GM12878 (cell line): ENCODE measurements around the gene USP11. TPM values are rescaled to one million over a fixed set of nuclear protein-coding genes. Genes with fewer than 3 reads are reported as not detected.

Experiments
- ATAC-seq: fragments of 200-7000 bp; cut with Tn5 transposase; 3 replicates; pipeline ENCODE4 v1.9.1; 2020; ENCODE audit warnings: mild to moderate bottlenecking, moderate library complexity
- BruUV-seq: library from RNA; stranded (reverse); fragments of 400-500 nt; replicated peaks from 2 replicates; lab custom pipeline; 2021; lab: Mats Ljungman, UMichigan
- CTCF ChIA-PET: fragments of 300-600 bp; sonication (Branson Sonifier 250); formaldehyde crosslinking; extraction: SDS; loops from one replicate; lab custom pipeline; 2021; ENCODE audit warnings: inconsistent platforms; lab: Yijun Ruan, JAX
- POLR2A ChIA-PET: fragments of 350-600 bp; formaldehyde crosslinking; extraction: SDS; loops from one replicate; lab custom pipeline; 2021; ENCODE audit warnings: inconsistent platforms; lab: Charles Lee
- RAD21 ChIA-PET: fragments of 300-600 bp; sonication (Branson Sonifier 250); formaldehyde crosslinking; loops from one replicate; lab custom pipeline; 2023; ENCODE audit warnings: antibody characterized with exemption; ENCODE audit not compliant: unreplicated experiment; lab: Charles Lee
- SMC1A ChIA-PET: fragments of 300-600 bp; sonication (Branson Sonifier 250); formaldehyde crosslinking; loops from one replicate; lab custom pipeline; 2023; ENCODE audit not compliant: unreplicated experiment, uncharacterized antibody; lab: Charles Lee
- DNase-seq: peaks from one replicate; pipeline ENCODE4 v3.0.0-alpha.2; 2011; ENCODE audit warnings: low read depth, low spot score
- FAIRE-seq: peaks from 3 replicates; lab custom pipeline; 2011; peaks lifted over from hg19 to GRCh38; lab: Jason Lieb, UNC
- H2AFZ ChIP-seq: 2 replicates; pipeline ENCODE4 v1.6.0; 2011; ENCODE audit warnings: low read depth, low read length, control low read depth; ENCODE audit not compliant: control insufficient read depth
- H3K27ac ChIP-seq: 2 replicates; pipeline ENCODE4 v1.5.1; 2011; ENCODE audit warnings: control low read depth; ENCODE audit not compliant: control insufficient read depth, insufficient read depth
- H3K27me3 ChIP-seq, 2 experiments: replicated peaks in 1 of 2; 2 replicates each; pipeline versions ENCODE4 v1.6.0 to v1.6.1; 2011; ENCODE audit warnings: low read length in 1 of 2; ENCODE audit not compliant: control insufficient read depth in 2 of 2, insufficient read depth in 2 of 2
- H3K36me3 ChIP-seq, 2 experiments: 2 replicates each; pipeline ENCODE4 v1.5.1; 2011; ENCODE audit warnings: low read length in 1 of 2; ENCODE audit not compliant: control insufficient read depth in 2 of 2, insufficient read depth in 2 of 2
- H3K4me1 ChIP-seq: 2 replicates; pipeline ENCODE4 v1.6.1; 2011; ENCODE audit warnings: mild to moderate bottlenecking, low read length, moderate library complexity, mixed read lengths; ENCODE audit not compliant: control insufficient read depth, insufficient read depth
- H3K4me2 ChIP-seq: 2 replicates; pipeline ENCODE4 v1.6.0; 2011; ENCODE audit warnings: control low read depth; ENCODE audit not compliant: control insufficient read depth, insufficient read depth
- H3K4me3 ChIP-seq: fragments of 200-600 bp; sonication (generic); 2 replicates; pipeline ENCODE4 v1.5.1; 2016
- H3K79me2 ChIP-seq: 2 replicates; pipeline ENCODE4 v1.6.0; 2011; ENCODE audit warnings: low read length; ENCODE audit not compliant: control insufficient read depth, insufficient read depth
- H3K9ac ChIP-seq: 2 replicates; pipeline ENCODE4 v1.8.0; 2011; ENCODE audit warnings: low read length, control low read depth, mixed read lengths; ENCODE audit not compliant: control insufficient read depth, insufficient read depth
- H3K9me3 ChIP-seq: replicated peaks from 3 replicates; pipeline ENCODE4 v1.5.1; 2011; ENCODE audit warnings: mild to moderate bottlenecking, low read length; ENCODE audit not compliant: control insufficient read depth, insufficient read depth
- H4K20me1 ChIP-seq: 2 replicates; pipeline ENCODE4 v1.6.0; 2011; ENCODE audit not compliant: control insufficient read depth, insufficient read depth
- BCL11A ChIP-seq: IDR thresholded peaks from 2 replicates; pipeline ENCODE4 v1.6.1; 2011; ENCODE audit warnings: low read depth, low read length
- BRCA1 ChIP-seq: IDR thresholded peaks from 2 replicates; pipeline ENCODE4 v1.6.1; 2011; ENCODE audit warnings: low read depth, low read length, improper control_type of control experiment
- CREB1 ChIP-seq: IDR thresholded peaks from 2 replicates; pipeline ENCODE4 v1.6.1; 2012; ENCODE audit warnings: low read depth, mild to moderate bottlenecking, inconsistent platforms
- ESRRA ChIP-seq: IDR thresholded peaks from 2 replicates; pipeline ENCODE4 v1.6.1; 2012; ENCODE audit warnings: mild to moderate bottlenecking, low read length, improper control_type of control experiment
- GATAD2B ChIP-seq: fragments of 450-650 bp; conservative IDR thresholded peaks from 2 replicates; pipeline ENCODE4 v1.6.1; 2017; ENCODE audit warnings: low read depth, mild to moderate bottlenecking, moderate library complexity
- JUNB ChIP-seq: IDR thresholded peaks from 2 replicates; pipeline ENCODE4 v1.6.1; 2016; ENCODE audit warnings: antibody characterized with exemption, mild to moderate bottlenecking
- JUND ChIP-seq: IDR thresholded peaks from 2 replicates; pipeline ENCODE4 v1.6.1; 2012; ENCODE audit warnings: low read depth, mild to moderate bottlenecking, low read length, improper control_type of control experiment, moderate library complexity
- MEF2A ChIP-seq: IDR thresholded peaks from 2 replicates; pipeline ENCODE4 v1.6.1; 2011; ENCODE audit warnings: low read depth, mild to moderate bottlenecking, low read length, moderate library complexity; ENCODE audit not compliant: insufficient read depth
- MXI1 ChIP-seq: fragments of 150-350 bp; IDR thresholded peaks from 2 replicates; pipeline ENCODE4 v1.6.1; 2011; ENCODE audit warnings: low read depth, mild to moderate bottlenecking, inconsistent platforms, low read length, improper control_type of control experiment
- NRF1 ChIP-seq: conservative IDR thresholded peaks from 2 replicates; pipeline ENCODE4 v1.6.1; 2011; ENCODE audit warnings: mild to moderate bottlenecking, low read depth, low read length, improper control_type of control experiment
- SIN3A ChIP-seq: IDR thresholded peaks from 2 replicates; pipeline ENCODE4 v1.6.1; 2012; ENCODE audit warnings: low read depth, low read length, improper control_type of control experiment
- SP1 ChIP-seq: IDR thresholded peaks from one replicate; pipeline ENCODE4 v1.6.1; 2011; ENCODE audit warnings: low read depth, low read length
- TARDBP ChIP-seq: IDR thresholded peaks from 2 replicates; pipeline ENCODE4 v1.6.1; 2016; ENCODE audit warnings: borderline replicate concordance
- YBX1 ChIP-seq: fragments of 450-650 bp; IDR thresholded peaks from 2 replicates; pipeline ENCODE4 v1.6.1; 2016; ENCODE audit warnings: antibody characterized with exemption
- ZZZ3 ChIP-seq: IDR thresholded peaks from 2 replicates; pipeline ENCODE4 v1.6.1; 2011; ENCODE audit warnings: low read depth; ENCODE audit not compliant: control insufficient read depth, insufficient read length
- WGBS: methylation state at CpG from one replicate; pipeline ENCODE4 v1.1.6; 2016; ENCODE audit warnings: low lambda C conversion rate; ENCODE audit not compliant: insufficient replicate concordance, insufficient coverage; ENCODE audit errors: missing lambda C conversion rate; 5-methylcytosine and 5-hydroxymethylcytosine counted together
- in situ Hi-C: fragments of 300-500 bp; cut with MboI; formaldehyde crosslinking; loops from 9 replicates; pipeline ENCODE4 v1.14.3; 2018; ENCODE audit warnings: mixed read lengths
- intact Hi-C: fragments of 100-400 bp; cut with micrococcal nuclease; formaldehyde crosslinking; loops from one replicate; pipeline ENCODE4 v1.14.2; 2022; ENCODE audit not compliant: unreplicated experiment
- polyA plus RNA-seq, 11 experiments: library from polyadenylated mRNA; depleted of rRNA in 4 of 11; unstranded in 6 of 11; stranded (reverse) in 5 of 11; fragments of >200 nt; fragmentation: Nextera tagmentation in 4 of 11; fragmentation: Illumina TruSeq in 1 of 11; extraction: Ambion mirVana in 4 of 11; extraction: Trizol in 1 of 11; gene quantifications; 1 replicate in 1 of 11; 2 replicates in 10 of 11; pipeline versions ENCODE4 v1.2.1 to v1.2.3, GENCODE V29; 2011 to 2016; ENCODE audit warnings: inconsistent platforms in 2 of 11, missing spikeins in 2 of 11, low read depth in 1 of 11
- total RNA-seq, 4 experiments: library from RNA; depleted of rRNA in 3 of 4; stranded (reverse); fragments of >200 nt in 3 of 4; fragmentation: Illumina TruSeq in 1 of 4; extraction: Trizol in 1 of 4; gene quantifications; 2 replicates each; pipeline versions ENCODE4 v1.2.1 to v1.2.3, GENCODE V29; 2013 to 2021
- TF ChIP-seq, protein P1 (sequence below): fragments of 150-350 bp; IDR thresholded peaks from 2 replicates; pipeline ENCODE4 v1.6.1; 2014; ENCODE audit warnings: mild to moderate bottlenecking, low read depth, low read length

USP11 gene
- total and polyA plus RNA-seq, 10 of the 15 experiments (the other 5 are each of a cell fraction or from before 2014, with no cell fraction given): 3.3 to 44.0 (median 20.9) TPM

DNA sequence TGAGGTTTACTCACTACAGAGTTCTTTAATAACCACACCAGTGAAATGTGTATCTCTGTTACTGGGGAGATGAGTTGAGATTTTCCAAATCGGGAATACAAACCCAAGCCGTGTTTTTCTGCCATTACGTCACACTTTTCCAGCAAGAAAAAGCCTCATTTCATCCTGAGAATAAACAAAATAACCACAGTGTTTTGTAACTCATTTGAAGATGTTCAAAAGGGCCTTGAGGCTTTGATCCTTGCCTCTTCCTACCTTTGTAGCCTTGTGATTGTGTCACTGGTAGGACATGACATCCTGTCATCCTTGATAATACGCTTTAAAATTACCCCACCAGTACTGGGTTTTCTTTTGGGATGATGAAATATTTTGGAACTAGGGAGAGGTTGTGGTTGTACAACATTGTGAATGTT lies 2.9 kb downstream of the USP11 start:
- ChIA-PET POLR2A (no interaction called here), CTCF (interaction anchor here (1.1 kb wide), 1 partner anchor 148 kb away, joined by 3 read pairs; no protein-coding TSS in a partner anchor), RAD21 (no interaction called here), SMC1A (no interaction called here)
- H3K27me3 ChIP-seq: no peaks in the 10 kb centered on the region
- intact Hi-C loops: no loop called here
- no peak overlapping the region for H3K9ac ChIP-seq
- TF ChIP-seq JUNB (no peak), SIN3A (no peak), BRCA1 (no peak), SP1 (no peak), GATAD2B (no peak), MEF2A (no peak)
- no peaks in the 10 kb centered on the region for H3K4me1 ChIP-seq
- no peaks in the 10 kb centered on the region for H3K9me3 ChIP-seq
- H3K79me2 ChIP-seq: peaks cover 16% of the 10 kb centered on the region
- in situ Hi-C loops: no loop called here
- no peaks in the 10 kb centered on the region; a peak in 3 of 4 replicates for H3K36me3 ChIP-seq
- BruUV-seq: no TSS peak
- ATAC-seq (no peak), FAIRE-seq (no peak), DNase-seq (no peak)
- H4K20me1 ChIP-seq: no peaks in the 10 kb centered on the region
- WGBS: 93% methylated on average over 4 of the region's 4 CpGs
- no peak overlapping the region for H3K27ac ChIP-seq
- no peak overlapping the region for H2AFZ ChIP-seq
- no peak overlapping the region for H3K4me2 ChIP-seq
- no peak overlapping the region for H3K4me3 ChIP-seq

DNA sequence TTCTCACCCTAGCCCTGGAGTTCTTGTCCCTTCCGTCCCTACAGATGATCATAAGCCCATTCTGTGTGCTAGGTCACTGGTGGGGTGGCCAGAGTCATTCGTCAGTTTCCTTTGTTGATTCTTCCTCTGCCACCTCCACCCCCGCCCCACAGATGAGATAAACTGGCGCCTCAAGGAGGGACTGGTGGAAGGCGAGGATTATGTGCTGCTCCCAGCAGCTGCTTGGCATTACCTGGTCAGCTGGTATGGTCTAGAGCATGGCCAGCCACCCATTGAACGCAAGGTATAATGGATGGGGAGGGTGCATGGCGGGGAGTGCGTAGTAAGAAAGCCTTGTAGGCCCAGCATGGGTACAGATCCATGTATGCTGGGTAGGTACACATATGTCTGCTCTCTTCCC lies 6.4 kb downstream of the USP11 start:
- H3K79me2 ChIP-seq: peaks cover 11% of the 10 kb centered on the region
- ChIA-PET CTCF (interaction anchor here (2.1 kb wide), 1 partner anchor 145 kb away, joined by 8 read pairs; no protein-coding TSS in a partner anchor), POLR2A (no interaction called here), RAD21 (no interaction called here), SMC1A (no interaction called here)
- no peaks in the 10 kb centered on the region for H3K4me1 ChIP-seq
- DNase-seq (no peak), FAIRE-seq (no peak), ATAC-seq (no peak)
- H3K36me3 ChIP-seq: no peaks in the 10 kb centered on the region; a peak in 3 of 4 replicates
- in situ Hi-C loops: no loop called here
- H3K9me3 ChIP-seq: no peaks in the 10 kb centered on the region
- H3K9ac ChIP-seq: no peak overlapping the region
- no peaks in the 10 kb centered on the region for H3K27me3 ChIP-seq
- WGBS: 40% methylated on average over 8 of the region's 8 CpGs
- H3K27ac ChIP-seq: no peak overlapping the region
- H2AFZ ChIP-seq: no peak overlapping the region
- no TSS peak for BruUV-seq
- H4K20me1 ChIP-seq: no peaks in the 10 kb centered on the region
- no peak overlapping the region for H3K4me3 ChIP-seq
- intact Hi-C loops: no loop called here
- no peak overlapping the region for H3K4me2 ChIP-seq
- TF ChIP-seq ESRRA (no peak), NRF1 (no peak), JUND (no peak), CREB1 (no peak), YBX1 (no peak), BCL11A (no peak), MXI1 (no peak), ZZZ3 (no peak), TARDBP (no peak)
- TF ChIP-seq, protein P1, sequence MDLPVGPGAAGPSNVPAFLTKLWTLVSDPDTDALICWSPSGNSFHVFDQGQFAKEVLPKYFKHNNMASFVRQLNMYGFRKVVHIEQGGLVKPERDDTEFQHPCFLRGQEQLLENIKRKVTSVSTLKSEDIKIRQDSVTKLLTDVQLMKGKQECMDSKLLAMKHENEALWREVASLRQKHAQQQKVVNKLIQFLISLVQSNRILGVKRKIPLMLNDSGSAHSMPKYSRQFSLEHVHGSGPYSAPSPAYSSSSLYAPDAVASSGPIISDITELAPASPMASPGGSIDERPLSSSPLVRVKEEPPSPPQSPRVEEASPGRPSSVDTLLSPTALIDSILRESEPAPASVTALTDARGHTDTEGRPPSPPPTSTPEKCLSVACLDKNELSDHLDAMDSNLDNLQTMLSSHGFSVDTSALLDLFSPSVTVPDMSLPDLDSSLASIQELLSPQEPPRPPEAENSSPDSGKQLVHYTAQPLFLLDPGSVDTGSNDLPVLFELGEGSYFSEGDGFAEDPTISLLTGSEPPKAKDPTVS: no peak
